HG03025 (cell line): Measurements from ENCODE around the gene ZNF823.

Experiments used
- ATAC-seq: cut with Tn5 transposase; IDR thresholded peaks from one replicate; pipeline ENCODE4 v1.9.1; 2021; ENCODE audit warnings: mild to moderate bottlenecking, moderate library complexity; ENCODE audit not compliant: unreplicated experiment, low FRiP score

Gene ZNF823

DNA sequence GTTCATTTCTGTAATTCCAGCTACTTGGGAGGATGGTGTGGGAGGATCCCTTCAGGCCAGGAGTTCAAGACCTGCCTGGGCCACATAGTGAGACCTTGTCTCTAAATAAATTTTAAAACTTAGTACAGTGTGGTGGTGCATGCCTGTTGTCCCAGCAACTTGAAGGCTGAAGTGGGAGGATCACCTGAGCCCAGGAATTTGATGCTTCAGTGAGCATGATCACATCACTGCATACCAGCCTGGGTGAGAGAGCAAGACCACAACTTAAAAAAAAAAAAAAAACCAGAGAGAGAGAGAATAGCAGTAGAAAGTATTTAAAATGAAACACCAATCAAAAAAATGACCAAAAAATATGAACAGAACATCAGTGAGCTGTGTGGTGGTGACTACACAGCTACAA is 7.1 kb upstream of the ZNF823 start:
- ATAC-seq: no peak

DNA sequence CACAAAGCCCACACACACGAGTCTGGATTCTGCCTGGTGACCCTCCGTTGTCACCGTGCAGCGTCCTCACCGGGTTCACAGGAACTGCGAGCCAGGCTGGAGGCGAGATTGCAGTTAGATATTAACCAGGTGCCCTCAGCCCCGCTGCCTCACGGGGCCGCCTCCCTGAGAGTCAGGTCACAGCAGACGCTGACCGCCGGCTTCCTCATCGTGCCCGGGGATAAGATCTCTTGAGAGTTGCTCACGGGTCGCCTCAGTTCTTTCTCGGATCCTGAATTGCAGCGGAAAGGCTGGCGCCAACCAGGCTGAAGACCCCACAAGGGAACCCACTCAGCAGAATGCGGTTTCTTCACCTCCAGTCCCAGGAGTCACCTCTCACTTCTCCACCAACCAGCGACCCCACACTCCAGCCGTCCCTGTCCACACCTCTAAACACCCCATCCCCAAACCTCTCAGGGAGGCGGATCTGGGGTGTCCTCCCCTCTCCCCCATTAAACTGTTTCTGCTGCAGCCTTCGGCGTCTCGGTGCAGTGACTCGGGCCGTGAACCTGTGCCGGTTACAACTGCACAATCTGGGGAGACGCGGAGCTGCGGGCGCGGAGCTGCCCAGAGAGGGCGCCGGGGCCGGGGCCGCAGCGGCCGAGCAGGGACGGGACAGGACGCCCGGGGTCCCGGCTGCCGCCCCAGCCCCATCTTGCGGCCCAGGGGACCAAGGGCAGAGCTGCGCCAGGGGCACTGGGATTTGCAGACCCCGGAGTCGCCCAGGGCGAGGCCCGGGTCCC is 591 bp downstream of the ZNF823 start:
- ATAC-seq: peak; percentile 37

DNA sequence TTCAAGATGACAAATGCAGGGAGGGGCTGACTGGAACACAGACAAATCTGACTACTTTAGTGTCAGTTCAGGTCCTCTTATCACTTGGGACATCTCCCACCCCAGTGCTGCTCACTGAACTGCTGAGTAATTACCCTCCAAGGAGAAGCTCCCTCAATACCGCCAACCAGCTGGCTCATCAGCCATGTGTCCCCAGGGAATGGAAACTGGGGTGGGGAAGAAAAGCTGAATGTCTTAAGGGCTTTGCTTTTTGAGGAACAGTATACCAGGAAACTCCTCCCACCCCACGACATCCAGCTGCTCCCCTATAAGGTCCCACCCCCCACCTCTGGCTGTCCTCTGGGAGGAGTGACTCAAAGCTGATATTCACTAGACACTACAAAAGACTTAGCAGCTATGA is 2.0 kb downstream of the ZNF823 start:
- ATAC-seq: no peak

DNA sequence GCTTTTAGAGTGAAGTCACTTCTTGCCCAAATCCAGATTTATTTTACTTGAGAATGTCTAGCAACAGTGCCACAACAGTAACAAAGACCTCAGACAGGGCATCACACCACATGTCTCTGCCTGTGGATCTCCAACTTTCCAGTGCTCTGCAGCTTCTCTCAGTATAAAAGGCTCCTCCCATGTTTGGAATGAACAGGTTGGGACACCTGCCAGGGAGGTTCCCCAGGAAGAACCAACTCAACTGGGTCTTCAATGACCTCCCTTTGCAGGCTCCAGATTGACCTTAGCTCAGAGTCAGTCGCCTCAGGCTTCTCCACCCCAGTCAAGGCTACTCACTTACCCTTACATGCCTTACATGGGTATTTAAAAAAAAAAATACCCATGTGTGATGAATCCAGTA is 3.4 kb downstream of the ZNF823 start:
- no peak for ATAC-seq

DNA sequence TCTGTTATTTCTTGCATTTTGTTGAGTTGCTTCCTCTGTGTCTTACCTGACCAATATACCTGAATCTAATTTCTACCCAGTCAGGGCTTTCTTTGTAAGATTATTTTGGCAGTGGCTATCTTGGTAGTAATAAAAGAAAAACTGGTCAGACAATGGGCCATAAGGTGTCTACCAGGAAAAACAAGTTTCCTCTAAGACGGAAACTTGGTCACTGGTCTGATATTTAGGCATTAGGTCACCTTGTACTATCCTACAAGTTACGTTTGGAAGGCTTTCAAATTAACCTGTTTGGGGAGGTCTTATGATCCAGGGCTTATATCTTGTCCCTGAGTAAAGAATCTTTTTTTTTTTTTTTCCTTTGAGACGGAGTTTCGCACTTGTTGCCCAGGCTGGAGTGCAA is 9.2 kb downstream of the ZNF823 start:
- ATAC-seq: no peak

DNA sequence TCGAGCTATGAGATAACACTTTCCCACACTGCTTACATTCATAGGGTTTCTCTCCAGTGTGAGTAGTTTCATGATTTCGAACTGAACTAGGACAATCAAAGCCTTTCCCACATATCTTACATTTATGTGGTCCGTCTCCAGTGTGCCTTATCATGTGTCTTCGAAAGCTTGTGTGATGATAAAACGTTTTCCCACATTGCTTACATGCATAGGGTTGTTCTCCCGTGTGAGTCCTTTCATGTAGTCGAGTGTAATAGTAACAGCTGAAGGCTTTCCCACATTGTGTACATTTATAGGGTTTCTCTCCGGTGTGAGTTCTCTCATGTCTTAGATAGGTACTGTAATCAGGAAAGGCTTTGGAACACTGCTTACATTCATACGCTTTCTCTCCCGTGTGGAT is 16.3 kb downstream of the ZNF823 start:
- no peak for ATAC-seq

DNA sequence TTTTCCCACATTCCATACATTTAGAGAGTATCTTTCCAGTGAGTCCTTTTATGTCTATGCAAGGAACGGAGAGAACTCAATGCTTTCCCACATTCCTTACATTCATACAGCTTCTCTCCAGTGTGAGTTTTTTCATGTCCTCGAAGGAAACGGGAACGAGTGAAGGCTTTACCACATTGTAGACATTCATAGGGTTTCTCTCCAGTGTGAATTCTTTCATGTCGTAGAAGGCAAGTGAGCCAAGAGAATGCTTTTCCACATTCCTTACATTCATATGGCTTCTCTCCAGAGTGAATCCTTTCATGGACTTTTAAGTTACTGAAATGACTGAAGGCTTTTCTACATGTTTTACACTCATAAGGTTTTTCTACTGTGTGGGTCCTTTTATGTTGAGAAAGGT is 17.1 kb downstream of the ZNF823 start:
- no peak for ATAC-seq

DNA sequence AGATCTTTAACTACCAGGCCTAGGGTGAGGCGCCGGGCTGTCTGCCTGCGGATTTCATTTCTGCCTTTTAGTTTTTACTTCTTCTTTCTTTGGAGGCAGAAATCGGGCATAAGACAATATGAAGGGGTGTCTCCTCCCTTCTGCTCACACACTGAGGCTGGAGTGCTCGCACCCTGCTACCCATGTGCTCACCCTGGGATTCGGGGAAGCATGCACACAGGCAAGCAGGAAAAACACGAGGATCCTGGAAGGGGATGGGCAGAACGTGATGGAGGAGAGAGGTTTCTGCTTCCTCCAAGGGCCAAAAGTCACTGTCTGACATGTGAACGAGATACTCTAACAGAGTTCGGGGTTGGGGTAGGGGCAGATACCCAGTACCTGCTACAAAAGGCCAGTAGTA is 28.4 kb downstream of the ZNF823 start:
- no peak for ATAC-seq

DNA sequence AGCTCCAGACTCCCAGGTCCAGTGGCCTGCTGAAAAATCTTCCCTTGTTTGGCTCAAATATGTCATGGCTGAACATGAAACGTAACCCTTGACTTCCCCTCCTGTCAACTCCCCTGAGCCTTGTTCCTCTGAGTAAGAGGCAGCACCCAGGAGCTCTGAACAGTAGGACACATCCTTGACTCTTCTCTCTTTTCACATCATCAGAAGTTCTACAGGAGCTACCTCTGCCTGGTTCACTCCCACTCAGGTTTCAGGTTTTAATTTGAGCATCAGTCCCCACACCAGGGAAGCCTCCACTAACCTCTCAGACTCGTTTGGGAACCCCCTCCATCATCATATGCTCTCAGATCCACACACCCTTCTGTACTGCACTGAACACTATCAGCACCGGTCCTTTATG is 30.3 kb downstream of the ZNF823 start:
- ATAC-seq: no peak

DNA sequence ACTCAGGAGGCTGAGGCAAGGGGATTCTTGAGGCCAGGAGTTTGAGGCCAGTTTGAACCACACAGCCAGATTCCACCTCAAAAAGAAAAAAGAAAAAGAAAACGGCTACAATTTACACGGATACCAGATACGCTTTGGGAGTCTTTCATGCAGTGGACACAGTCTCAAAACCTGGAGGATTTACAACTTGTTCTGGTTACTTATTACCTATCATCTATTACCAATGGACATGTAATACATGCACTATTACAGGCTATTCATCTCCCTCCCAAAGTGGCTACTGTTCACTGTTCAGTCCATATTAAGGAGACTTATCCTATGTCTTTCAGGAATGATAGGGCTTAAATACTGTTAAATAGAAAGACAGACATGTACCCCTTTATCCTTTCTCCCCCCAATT is 33.3 kb downstream of the ZNF823 start:
- ATAC-seq: no peak

DNA sequence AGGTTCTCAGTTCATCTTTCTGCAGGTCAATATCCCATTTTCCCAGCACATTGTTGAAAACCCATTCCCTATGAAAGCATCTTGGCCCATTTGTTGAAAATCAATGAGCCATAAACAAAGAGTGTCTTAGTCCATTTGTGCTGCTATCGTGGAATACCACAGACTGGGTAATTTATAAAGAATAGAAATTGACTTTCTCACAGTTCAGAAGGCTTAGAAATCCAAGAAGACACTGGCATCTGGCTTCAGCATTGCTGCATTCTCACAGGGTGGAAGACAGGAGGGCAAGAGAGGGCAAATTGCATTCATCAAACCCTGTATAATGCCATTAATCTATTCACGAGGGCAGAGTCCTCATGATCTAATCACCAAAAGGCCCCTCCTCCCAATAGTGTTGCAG is 34.1 kb downstream of the ZNF823 start:
- no peak for ATAC-seq

DNA sequence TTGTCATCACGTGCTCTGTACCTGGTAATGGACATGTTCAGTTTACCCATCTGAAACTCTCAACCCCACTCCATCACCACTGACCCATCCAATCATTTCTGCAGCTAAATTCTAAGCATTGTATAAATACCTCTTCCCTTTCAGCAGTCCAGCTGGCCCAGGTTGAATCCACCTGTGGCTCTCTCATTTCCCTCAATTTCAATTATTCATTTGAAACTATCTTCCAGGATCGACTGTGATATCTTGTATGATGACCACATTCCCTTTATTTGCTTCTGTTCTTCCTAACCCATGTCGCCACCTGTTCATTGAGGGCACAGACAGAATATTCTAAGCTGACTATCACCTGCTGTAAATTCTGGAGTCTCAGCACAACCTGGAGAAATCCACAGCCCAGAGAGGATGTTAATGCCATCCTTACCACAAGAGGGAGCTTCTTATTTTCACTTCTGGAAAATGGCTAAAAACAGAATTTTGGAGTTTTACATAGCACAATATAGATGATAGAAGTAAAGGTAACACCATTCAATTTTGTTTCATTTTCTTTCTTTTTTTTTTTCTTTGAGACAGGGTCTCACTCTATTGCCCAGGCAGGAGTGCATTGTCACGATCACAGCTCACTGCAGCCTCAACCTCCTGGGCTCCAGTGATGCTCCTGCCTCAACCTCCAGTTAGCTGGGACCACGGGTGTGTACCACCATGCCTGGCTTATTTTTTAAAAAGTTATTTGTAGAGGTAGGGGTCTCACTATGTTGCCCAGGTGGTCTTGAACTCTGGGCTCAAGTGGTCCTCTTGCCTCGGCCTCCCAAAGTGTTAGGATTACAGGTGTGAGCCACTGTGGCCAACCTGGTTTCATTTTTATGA is 38.6 kb downstream of the ZNF823 start:
- ATAC-seq: no peak

DNA sequence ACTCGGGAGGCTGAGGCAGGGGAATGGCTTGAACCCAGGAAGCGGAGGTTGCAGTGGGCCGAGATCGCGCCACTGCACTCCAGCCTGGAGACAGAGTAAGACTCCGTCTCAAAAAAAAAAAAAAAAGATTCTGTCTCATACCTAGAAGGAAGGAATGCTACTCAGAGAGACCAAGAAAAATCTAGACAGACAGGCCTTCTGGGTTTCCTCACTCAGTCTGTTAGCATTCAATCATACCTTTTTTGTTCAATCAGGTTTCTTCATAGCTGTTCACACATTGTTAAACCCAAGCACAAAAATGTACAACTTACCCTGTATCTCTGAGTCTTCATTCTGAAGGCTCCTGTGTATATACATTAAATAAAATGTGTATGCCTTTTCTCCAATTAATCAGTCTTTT is 40.5 kb downstream of the ZNF823 start:
- no peak for ATAC-seq

DNA sequence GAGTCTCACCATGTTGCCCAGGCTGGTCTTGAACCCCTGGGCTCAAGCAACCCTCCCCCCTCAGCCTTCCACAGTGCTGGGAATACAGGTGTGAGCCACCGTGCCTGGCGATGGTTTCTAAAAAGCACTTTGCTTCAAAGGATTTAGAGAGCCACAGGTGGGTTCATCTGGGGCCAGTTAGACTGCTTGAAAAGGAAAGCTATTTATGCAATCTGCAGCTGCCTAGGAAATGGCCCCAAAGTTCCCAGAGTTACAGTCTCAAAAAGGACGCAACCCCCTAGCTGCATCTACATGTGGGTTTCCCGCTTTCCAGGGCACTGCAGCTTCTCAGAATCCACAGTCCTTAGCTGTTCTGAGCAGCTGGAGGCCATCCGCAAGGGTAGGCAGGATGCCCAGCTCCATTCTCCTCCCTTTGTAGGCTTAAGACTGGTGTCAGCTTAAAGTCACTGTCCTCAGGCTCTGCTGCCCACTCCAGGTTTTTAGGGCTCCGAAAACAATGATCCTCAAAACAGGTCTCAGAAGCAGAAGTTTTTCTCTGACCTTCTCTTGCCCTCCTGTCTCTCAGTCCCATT is 41.4 kb downstream of the ZNF823 start:
- ATAC-seq: no peak

DNA sequence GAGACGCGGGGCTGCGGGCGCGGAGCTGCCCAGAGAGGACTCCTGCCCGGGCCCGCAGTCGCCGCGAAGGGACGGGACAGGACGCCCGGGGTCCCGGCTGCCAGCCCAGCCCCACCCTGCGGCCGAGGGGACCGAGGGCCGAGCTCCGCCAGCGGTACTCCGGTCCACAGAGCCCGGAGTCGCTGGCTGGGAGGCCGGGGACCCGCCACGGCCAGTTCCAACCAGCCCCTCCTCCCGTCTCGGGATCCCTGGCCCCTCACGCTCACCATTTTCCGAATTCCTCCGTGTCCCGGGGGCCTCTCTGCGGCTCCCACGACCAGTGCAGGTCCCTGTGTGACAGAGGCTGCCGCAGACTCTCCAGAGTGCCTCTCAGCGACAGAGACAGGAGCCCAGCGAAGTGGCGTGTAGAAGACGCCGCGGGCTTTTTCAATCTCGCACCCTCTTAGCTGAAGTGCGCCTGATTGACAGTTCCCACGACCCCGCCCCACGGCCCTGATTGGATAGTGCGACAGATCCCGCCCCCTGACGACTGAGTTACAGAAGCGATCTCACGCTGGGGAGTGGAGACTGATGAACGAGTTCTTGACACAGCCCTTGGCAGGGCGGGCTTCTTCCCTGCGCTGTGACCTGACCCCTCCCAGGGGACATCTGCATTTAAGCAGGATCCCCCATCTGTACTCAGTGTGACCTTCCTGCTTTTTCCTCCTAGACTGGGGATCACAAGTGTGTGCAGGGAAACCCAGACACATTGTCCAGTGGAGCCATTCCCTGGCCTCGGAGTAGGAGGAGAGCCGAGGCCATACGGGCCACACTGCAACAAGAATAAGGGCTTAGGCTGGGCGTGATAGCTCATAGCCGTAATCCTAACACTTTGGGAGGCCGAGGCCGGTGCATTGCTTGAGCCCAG is 44.0 kb downstream of the ZNF823 start:
- ATAC-seq: no peak

DNA sequence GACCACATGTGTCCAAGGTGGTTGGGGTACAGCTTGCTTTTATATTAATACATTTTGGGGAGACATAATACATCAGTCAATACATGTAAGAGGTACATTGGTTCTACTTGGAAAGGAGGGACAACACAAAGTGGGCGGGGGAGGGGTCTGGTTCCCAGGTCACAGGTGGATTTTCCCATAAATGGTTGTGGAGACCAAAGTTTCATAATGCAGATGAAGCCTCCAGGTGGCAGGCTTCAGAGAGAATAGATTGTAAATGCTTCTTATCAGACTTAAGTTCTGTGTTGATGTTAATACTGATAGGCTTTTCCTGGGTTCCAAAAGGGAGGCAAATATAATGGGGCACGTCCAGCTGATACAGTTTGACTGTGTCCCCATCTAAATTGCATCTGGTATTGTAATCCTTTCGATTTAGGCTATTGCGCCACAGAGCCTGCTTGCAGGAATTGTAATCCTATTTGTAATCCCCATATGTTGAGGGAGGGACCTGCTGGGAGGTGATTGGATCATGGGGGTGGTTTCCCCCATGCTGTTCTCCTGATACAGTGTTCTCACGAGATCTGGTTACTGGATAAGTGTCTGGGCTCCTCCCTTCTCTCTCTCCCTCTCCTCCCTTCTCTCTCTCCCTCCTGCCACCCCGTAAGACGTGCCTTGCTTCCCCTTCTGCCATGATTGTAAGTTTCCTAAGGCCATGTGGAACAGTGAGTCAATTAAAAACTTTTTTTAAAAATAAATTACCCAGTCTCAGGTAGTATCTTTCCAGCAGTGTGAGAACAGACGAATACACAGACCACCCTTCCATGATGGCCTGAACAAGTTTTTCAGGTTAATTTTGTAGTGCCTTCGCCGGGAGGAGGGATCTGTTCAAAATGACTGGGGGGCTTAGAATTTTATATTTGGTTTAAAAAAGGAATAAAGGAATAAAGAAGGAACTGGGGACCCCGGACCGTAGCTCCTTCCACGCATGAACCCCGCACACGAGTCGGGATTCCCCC is 44.9 kb downstream of the ZNF823 start:
- no peak for ATAC-seq

DNA sequence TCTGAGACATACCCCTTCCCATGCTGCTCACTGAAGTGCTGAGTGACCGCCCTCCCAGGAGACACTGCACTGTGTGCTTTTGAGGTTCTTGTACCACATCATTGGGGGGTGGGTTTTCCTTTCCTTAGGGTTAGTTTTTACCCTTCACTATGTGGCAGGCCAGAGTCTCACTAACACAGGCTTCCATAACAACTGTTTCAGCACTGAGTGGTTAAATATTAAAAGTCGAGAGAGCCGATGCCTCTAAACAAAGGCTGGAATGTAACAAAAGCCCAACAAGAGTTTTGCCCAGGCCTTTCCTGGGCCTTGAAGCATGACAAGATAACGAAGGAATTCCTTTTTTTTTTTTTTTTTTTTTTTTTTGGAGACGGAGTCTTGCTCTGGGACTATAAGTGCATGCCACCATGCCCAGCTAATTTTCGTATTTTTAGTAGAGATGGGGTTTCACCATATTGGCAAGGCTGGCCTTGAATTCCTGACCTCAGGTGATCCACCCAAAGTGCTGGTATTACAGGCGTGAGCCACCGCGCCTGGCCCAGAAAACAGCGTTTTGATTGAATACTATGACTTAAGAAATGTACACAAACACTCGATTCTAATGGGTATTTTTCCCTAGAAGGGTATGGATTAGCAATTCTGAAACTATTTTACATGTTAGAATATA is 46.5 kb downstream of the ZNF823 start:
- ATAC-seq: no peak

DNA sequence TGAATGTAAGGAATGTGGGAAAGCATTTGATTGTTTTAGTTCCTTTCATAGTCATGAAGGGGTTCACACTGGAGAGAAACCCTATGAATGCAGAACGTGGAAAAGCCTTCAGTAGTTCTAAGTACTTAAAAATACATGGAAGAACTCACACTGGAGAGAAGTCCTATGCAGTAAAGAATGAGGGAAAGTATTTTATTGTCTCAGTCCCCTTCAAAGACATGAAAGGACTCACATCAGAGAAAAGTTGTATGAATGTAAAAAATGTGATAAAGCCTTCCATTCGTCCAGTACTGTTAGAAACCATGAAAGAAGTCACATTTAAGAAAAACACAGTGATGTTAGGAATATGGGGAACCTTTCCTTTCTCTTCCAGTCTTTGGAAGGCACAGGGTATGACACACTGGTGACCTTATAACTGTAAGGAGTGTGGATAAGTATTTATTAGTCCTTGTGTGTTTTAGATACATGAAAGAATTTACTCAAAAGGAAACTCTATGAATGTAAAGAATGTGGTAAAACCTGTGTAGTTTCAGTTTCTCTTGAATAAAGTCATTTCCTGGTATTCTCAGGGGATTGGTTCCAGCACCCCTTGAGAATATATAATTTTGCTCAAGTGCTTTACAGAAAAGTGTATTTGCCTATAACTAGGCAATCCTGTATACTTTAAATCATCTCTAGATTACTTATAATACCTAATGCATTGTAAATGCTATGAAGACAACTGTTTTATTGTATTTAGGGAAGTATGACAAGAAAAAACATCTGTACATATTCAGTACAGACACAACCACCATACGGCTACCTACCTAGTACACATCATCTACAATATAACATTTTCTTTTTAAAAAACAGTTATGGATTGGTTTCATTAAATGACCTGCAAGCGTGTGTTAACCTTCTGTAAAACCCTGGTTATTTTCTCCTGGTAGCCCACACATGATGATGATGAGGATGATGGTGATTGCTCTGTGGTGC is 52.8 kb downstream of the ZNF823 start:
- no peak for ATAC-seq
